DMS114 treated with DMSO at 0.1 percent for 48 hours (cell line): ENCODE data around the gene KPNA1.

ENCODE experiments used
- DNase-seq: peaks from one replicate; lab custom pipeline; 2025; ENCODE audit not compliant: unreplicated experiment; lab: John Stamatoyannopoulos, UW

The KPNA1 gene

DNA sequence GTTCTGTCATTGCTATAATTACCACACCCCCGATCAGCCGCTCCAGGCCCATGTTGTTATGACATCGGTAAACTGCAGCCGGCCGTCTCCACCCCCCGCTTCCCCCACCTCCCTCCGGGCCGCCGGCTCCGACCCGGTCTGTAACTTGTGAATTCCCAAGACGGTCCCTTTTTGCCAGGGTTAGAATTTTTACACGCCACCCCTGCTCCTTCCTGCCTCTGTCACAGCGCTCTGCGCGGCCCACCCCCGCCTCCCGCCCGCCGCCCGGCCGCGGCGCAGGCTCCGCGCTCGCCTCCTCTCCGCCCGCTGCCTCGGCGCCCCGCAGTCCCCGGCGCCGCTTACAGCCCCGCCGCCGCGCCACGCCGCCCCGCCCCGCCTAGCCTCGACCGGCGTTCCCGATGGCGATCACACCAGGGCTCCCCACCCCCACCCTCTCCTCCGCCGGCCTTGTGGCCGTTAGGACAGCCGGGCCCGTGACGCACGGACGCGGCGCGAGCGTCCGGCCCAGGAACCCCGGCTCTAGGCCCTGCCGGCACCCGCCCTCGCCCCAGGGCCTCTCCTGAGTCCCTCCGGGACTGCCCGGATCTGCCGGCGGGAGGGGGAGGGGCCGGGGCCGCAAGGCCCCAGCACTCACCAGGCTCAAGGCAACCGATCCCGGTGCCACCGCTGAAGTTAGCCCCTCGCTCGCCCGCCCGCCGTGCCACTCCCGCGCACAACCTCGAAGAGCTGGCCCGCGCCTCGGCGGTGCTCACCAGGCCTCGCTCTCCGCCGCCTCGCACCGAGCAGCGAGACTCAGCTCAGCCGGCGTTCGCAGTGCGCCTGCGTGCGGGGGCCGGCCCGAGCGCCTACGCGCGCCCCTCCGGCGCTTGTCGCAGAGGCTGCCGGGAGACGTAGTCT, at the start of gene KPNA1:
Gene KPNA1 (minus strand): TSS at position 817 of the 897 bp plus-strand sequence. CDS start 18,374 bp downstream, outside the sequence.
- DNase-seq: peak; percentile 67

DNA sequence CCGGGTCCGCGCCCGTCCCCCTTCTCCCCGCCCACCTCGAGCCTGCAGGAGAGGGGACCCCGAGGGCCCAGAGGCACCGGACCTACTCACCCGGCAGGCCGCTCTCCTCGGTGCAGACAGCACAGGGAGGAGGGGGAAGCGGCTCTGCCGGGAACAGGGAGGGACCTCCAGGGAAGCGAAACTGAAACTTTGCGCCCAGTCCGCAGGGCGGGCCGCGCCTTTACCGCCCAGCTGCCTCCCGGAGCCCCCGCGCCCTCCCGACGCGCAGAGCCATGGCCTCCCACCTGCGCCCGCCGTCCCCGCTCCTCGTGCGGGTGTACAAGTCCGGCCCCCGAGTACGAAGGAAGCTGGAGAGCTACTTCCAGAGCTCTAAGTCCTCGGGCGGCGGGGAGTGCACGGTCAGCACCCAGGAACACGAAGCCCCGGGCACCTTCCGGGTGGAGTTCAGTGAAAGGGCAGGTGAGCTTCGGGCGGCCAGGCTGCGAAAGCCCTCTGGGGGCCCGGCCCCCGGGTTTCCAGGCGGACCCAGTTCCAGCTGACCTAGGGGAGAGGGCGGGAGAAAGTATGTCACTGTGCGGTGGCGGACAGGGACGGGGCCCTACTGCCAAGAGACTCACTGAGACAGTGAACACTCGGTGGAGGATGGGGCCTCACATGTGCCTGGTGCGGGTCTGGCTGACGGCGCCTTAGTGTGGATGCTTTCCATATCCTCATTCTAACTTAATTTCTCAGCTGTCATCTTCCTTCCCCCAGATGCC, 49.6 kb upstream of the KPNA1 start, which contains the start of the genes DTX3L and PARP9:
Gene DTX3L (plus strand): TSS at position 184 of the 758 bp plus-strand sequence. CDS start 89 bp downstream, at position 273.
Gene PARP9 (minus strand): TSS at position 146 of the 758 bp plus-strand sequence. CDS start 4,680 bp downstream, outside the sequence.
- DNase-seq: peak; percentile 38

DNA sequence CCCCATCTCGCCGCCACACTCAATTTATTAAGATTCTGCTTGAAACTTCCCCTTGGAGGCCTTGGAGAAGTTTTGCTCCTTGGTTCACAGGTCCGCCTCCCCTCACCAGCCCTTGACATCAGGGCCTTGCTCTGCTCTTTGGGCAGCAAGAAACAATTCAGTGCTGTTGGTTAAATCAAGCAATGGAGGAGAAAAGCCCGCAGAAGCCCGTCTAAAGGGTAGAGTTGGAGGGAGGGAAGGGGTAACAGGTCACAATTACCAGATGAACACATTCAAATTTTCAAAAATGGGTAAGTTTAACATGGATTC, 48.9 kb upstream of the KPNA1 start:
- no peak for DNase-seq

DNA sequence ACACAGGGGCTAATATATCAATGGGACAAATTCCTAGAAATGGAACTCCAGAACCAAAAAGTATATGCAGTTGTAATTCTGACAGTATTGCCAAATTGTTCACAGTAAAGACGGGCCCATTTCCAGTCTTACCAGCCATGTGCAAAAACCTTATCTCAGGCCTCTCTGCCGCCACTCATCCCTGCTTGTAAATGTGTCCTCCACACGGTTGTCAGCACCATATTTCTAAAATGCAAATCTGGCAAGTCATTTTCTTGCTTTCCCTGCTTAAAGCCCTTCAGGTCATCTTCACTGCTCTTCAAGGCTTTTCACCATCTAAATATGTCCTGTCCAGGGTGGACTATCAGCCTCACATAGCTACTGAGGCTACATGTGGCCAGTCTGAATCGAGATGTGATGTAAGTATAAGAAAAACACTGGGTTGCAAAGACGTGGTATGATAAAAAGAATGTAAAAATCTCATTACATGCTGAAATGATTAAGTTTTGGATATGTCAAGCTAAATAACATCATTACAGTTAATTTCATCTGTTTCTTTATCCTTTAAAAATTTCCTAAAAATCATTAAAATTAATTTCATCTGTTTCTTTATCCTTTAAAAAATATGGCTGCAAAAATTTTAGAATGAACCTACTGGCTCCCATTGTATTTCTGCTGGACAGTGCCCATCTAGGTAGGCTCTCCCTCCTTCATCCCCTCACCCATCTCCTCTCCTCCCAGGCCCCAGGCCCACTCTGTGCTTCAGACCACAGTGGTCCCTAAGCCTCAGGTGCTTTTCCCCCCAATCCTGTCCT, 48.4 kb upstream of the KPNA1 start:
- DNase-seq: no peak

DNA sequence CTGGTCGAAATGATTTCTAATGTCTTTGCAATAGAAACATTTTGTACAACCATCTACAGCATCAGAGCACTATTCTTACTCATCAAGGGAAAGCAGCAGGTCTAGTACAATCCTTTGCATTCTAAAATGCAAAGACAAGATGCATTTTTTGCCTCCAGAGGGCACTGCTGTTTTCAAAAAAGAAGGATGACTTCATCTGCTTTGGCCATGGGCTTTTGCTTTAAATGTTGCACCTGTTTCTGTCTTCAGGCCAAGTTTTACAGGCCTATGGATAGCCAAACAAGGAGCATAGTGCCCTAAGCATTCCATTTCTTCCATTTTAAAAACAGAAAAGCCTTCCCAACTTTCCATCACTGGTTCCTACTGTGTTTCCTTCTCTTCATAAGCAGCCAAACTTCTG, 45.9 kb upstream of the KPNA1 start:
- DNase-seq: peak; percentile 38

DNA sequence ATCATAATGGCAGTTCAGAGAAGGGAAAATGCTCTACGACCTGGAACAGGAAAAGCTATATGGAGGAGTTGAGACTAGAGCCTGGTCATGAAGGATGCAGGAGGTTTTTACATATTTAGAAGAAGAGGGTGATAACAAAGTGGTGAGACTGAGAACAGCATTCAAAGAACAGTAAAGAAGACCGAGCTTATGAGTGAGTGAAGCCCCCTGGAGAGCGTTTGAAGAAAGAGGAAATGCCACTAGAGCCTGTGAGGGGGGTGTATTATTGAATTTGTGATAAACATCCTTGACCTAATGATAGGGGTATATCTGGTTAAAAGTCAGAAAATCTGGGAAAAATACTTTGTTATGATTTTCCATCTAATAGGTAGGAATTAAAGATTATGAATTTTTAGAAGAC, 45.2 kb upstream of the KPNA1 start:
- DNase-seq: no peak

DNA sequence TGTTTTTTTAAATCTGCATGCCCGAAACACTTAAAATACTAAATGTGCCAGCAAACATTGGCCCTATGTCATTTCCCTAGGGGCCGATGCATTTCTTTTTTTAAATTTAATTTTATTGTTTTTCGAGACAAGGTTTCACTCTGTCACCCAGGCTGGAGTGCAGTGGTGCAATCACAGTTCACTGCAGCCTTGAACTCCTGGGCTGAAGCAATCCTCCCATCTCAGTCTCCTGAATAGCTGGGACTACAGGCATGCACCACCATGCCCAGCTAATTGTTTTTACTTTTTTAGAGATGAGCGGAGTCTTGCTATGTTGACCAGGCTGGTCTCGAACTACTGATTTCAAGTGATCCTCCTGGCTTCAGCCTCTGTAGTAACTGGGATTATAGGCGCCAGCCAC, 43.9 kb upstream of the KPNA1 start:
- no peak for DNase-seq

DNA sequence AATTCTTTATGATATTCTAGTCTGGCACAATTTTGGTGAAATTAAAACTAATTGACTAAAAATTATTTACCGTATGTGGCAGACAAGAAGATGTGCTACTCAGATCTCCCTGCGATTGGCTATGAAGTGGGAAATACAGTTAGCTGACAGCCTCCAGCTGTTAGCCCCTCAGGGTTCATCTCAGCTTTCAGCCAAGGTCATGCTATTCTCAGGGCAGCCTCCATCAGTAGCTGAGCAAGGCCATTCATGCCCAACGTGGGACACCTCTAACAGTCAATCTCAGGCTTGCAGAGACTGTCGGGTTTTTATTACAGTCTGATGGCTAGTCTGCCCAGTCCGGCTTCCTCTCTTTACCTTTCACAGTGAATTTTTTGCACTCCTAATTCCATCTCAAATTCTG, 42.6 kb upstream of the KPNA1 start:
- no peak for DNase-seq

DNA sequence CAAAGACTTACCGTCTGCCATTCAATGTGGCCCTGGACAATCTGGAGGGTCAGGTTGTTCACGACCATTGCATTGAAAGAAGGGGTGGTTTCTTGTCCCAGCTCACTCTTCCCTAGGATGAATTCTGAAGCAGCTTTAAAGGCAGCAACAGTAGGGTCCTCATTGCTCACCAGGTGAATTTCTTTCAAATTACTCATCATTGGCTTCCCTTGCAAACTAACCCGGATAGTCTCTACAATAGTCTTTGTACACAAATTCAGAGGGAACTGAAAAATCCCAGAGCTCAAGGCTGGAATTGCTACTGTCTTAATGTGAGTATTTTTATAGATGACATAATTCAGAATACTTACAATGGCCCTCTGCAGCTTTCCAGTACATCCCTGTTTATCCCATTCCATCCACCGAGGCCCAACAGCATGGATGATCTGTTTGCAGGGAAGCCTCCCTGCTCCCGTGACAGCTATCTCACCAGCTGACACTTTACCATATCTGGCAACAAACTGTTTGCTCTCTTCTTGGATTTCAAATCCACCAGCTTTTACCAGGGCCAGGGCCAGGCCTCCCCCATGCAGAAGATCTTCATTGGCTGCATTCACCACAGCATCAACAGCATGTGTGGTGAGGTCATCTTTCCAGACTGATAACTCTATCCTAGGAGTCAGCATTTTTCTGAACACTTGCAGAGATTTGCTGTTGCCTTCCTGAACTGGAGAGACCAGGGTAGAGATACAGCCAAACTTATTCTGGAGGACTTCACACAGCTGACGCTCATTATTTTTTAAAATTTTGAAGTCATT, 40.7 kb upstream of the KPNA1 start:
- DNase-seq: no peak

DNA sequence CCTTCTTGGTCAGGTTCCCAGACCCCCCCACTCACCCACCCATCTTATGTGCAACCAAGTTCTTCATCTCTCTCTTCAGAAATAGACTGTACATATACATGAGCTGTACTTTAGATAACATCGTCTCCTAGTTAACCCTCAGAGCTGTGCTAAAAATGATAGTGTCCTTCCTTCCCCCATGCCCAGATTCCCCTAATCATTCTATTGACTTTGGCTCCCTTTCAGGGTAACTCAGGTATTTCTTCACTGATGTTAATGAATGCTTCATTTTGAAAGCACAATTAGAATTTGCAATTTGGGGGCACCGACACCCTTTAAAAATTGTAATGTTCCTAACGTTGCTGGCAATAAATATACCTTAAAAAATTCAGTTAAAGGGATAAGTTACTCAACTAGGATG, 38.4 kb upstream of the KPNA1 start:
- no peak for DNase-seq

DNA sequence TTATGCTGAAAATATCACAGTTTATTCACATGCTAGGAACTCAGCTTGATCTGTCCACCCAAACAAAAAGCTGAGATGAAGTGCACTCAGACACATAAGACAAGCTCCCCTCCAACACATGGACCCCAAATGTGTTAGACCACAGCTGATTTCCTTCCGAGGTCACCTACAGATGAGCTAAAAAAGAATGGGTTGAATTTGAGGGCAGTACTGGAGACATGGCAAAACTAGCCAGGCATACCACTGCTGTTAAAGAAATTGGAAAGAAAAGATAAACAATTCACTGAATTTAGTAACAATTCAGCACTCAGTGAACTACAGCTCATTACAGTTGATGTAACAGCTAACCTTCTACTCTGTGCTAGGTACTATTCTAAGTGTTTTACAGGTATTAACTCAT, 33.9 kb upstream of the KPNA1 start:
- DNase-seq: no peak

DNA sequence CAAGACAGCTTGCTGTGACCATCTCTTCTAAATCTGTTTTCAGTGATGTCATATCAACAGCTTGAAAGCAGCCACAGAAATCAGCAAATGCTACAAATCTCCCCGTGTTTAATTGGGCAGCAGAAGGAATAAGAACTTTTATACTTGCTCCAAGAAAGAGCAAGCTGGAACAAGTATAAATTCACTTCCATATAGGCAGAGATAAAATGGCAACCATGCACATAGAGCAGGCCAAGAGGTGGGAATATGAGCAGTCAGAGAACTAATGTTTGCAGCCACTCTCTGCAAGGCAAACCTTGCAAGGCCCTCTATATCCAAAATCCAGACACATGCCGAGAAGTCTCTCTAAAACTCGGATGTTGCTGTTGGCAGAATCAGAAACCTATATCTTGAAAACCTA, 33.3 kb upstream of the KPNA1 start:
- no peak for DNase-seq

DNA sequence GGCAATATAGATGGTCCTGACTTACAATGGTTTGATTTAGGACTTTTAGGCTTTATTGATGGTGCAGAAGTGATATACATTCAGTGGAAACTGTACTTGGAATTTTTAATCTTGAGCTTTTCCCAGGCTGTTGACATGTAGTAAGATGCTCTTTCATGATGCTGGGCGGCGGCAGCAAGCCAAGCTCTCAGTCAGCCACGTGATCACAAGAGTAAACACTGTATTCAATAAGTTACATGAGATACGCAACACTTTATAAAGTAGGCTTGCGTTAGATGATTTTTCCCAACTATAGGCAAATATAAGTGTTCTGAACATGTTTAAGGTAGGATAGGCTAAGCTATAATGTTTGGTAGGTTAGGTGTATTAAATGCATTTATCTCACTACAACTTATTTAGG, 31.4 kb upstream of the KPNA1 start:
- no peak for DNase-seq

DNA sequence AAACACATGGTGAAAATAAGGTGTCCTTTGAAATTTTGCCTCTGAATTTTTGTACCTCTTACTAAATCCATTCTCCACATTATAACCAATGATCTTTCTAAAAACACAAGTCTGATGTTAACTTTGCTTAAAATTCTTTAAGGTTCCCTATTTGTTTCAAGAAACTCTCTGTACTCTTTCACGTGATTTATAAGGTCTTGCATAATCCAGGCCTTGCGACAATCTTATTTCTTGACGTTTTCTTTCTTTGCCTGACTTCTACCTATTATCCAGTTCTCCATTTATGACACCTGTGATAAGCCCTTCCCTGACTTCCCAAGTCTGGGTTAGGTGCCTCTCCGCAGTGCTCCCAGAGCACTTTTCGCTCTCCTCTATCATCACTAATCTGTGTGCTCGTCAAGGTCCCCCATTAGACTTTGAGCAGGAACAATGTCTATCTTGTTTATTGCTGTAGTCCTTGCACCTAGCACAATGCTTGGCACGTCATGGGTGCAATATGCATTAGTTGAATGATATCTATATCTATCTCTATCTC, 24.3 kb upstream of the KPNA1 start:
- no peak for DNase-seq

DNA sequence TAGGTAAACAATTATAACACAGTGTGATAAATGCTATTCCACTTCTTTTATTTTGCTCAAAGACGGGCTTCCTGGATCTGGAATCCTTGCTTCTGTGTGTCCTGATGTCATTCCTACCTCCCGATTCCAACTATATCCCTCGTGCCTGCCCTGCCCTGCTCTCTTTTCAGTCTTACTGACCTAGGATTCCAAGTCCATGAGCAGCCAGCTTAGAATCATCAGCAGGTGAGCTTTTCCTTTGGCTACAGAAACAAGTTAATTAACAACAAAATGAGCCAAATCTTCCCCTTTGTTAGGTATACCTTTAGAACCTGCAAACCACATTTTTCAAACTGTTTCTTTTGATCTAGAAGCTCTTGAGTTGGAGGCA, 21.9 kb upstream of the KPNA1 start:
- DNase-seq: no peak

DNA sequence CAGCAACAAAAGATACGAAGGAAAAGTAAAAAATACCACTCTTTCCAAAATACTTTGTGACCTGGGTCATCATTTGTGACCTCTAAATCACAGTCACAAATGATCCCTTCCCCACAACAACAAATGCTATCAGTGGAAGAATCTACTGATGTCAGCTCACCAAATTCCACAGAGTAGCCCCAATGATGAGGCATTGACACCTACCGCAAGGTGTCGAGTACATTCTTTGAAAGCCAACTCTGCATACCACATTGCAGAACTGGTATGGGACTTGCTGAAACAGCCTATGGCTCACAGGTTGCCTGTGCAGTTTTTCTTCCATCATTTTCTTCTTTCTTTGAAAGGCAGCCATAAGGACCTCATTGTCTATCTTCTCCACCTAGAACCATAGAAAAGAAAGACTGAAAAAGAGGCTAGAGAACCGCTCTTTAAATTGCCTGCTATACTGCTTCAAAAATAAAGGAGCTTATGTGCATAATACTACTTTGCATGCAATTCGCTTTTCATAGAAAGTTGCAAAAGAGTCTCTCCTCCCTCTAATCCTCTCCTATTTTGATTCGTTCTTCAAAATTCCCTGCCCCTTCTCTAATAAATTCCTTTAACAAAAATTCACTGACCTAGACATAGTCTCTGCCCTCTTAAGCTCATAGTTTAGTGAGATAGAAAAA, 21.4 kb upstream of the KPNA1 start:
- DNase-seq: no peak

DNA sequence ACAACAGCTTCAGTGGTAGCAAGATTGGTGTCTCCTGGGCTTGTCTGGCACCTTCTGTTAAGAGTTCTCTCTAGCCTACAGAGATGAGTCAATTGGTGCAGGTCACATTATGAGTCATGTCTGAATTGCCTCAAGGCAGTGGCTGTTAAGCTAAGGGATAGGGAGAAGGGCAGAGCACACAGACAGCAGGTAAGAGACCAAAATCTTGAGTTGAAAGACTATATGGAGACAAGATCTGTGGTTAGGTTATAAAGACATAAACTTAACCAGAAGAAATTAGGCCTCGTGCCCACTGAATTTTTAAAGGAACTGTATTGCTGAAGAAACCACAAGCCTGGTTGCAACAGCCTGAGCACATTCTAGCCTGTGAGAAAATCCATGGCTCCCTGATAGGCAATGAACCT, 19.2 kb upstream of the KPNA1 start:
- DNase-seq: no peak

DNA sequence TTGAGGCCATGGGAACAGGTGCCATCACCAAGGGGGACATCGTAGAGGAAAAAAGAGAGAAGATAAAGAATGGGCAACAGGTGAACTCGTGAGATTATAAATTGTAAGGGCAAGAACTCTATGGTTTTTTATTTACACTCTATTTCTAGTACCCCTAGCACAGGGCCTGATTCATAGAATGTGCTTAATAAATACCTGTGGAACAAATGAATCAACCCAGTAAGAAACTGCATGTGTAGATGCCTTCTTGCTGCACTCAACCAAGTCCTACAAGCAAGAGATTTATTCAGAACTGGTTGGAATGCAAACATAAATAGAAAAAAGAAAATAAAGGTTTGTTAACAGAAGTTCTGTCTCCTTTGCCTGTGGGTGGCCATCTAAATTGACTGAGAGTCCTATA, 18.7 kb upstream of the KPNA1 start:
- DNase-seq: no peak

DNA sequence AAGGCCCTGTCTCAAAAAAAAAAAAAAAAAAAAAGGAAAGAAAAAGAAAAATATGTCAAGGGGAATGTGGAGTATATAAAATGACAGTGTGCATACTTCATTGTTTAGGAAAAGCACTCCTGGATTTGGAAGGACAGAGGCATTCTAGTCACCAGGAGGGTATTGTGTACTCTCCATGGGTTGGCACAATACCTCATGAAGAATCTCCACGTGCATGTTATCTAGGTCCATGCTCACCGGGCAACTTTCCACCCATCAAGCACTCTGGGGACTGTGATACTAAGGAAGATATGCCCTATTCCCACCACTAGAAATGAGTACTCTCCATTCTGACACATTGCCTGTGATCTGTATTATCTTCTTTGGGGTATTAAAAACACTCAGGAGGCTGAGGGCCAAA, 15.4 kb upstream of the KPNA1 start:
- no peak for DNase-seq

DNA sequence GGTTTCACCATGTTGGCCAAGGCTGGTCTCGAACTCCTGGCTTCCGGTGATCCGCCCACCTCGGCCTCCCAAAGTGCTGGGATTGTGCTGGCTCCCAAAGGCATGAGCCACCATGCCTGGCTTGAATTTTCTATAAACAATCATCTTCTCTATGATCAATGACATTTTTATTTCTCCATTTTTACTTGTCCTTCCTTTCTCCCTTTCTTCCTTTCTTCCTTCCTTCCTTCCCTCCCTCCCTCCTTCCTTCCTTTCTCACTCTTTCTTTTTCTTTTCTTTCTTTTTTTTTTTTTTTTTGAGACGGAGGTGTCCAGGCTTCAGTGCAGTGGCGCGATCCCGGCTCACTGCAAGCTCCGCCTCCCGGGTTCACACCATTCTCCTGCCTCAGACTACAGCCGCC, 8.6 kb upstream of the KPNA1 start:
- DNase-seq: no peak
